DND-41 (cell line): ENCODE results near the gene SEL1L2.

Experiments used
- EZH2 ChIP-seq: IDR thresholded peaks from 3 replicates; pipeline ENCODE4 v1.6.1; 2012; ENCODE audit warnings: borderline replicate concordance, low read depth, mild to moderate bottlenecking, moderate library complexity, low read length, inconsistent platforms; ENCODE audit not compliant: severe bottlenecking
- TF ChIP-seq, protein P1 (sequence below): IDR thresholded peaks from 2 replicates; pipeline ENCODE4 v1.5.1; 2012; ENCODE audit warnings: borderline replicate concordance, low read length, moderate library complexity, mild to moderate bottlenecking; ENCODE audit not compliant: poor library complexity, severe bottlenecking; ENCODE audit errors: extremely low read depth

DNA sequence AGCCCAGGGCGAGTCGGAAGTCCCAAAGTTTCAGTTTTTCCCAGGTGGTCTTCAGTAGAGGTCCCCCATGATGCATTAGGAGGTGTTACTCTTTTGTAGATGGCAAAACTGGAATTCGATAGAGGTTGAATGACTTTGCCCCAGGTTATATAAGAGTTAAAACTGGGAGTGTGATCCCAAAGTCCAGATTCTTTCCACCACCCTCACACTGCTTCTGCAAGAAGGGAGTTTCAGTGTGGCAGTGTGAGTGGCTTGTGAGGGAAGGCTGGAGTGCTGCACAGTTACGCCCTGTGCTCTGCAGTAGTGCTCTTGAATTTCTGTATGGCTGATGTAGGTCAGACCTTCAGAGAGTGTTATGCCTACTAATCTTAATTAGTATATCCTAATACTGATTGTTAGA is 175.7 kb downstream of the SEL1L2 start:
- TF ChIP-seq, protein P1, sequence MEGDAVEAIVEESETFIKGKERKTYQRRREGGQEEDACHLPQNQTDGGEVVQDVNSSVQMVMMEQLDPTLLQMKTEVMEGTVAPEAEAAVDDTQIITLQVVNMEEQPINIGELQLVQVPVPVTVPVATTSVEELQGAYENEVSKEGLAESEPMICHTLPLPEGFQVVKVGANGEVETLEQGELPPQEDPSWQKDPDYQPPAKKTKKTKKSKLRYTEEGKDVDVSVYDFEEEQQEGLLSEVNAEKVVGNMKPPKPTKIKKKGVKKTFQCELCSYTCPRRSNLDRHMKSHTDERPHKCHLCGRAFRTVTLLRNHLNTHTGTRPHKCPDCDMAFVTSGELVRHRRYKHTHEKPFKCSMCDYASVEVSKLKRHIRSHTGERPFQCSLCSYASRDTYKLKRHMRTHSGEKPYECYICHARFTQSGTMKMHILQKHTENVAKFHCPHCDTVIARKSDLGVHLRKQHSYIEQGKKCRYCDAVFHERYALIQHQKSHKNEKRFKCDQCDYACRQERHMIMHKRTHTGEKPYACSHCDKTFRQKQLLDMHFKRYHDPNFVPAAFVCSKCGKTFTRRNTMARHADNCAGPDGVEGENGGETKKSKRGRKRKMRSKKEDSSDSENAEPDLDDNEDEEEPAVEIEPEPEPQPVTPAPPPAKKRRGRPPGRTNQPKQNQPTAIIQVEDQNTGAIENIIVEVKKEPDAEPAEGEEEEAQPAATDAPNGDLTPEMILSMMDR: no peak
- no peak for TF ChIP-seq EZH2
